IMR-90 (cell line): ENCODE results near the gene TWIST2.

ENCODE experiments used
- CHD1 ChIP-seq: IDR thresholded peaks from 2 replicates; pipeline ENCODE4 v1.6.1; 2012; ENCODE audit warnings: low read depth, low read length, improper control_type of control experiment
- FOS ChIP-seq: fragments of 150-350 bp; IDR thresholded peaks from 2 replicates; pipeline ENCODE4 v1.6.1; 2016; ENCODE audit warnings: low read depth, low read length
- MAZ ChIP-seq: IDR thresholded peaks from 2 replicates; pipeline ENCODE4 v1.6.1; 2012; ENCODE audit warnings: low read depth, mild to moderate bottlenecking, low read length, improper control_type of control experiment, moderate library complexity, borderline replicate concordance
- POLR2A ChIP-seq: IDR thresholded peaks from 2 replicates; pipeline ENCODE4 v1.6.1; 2012; ENCODE audit warnings: mild to moderate bottlenecking, low read depth, low read length
- RAD21 ChIP-seq: IDR thresholded peaks from 2 replicates; pipeline ENCODE4 v1.6.1; 2012; ENCODE audit warnings: low read length, improper control_type of control experiment
- TF ChIP-seq, protein P1 (sequence below): conservative IDR thresholded peaks from 2 replicates; pipeline ENCODE4 v1.5.1; 2012; ENCODE audit warnings: mild to moderate bottlenecking, low read depth, low read length, improper control_type of control experiment

DNA sequence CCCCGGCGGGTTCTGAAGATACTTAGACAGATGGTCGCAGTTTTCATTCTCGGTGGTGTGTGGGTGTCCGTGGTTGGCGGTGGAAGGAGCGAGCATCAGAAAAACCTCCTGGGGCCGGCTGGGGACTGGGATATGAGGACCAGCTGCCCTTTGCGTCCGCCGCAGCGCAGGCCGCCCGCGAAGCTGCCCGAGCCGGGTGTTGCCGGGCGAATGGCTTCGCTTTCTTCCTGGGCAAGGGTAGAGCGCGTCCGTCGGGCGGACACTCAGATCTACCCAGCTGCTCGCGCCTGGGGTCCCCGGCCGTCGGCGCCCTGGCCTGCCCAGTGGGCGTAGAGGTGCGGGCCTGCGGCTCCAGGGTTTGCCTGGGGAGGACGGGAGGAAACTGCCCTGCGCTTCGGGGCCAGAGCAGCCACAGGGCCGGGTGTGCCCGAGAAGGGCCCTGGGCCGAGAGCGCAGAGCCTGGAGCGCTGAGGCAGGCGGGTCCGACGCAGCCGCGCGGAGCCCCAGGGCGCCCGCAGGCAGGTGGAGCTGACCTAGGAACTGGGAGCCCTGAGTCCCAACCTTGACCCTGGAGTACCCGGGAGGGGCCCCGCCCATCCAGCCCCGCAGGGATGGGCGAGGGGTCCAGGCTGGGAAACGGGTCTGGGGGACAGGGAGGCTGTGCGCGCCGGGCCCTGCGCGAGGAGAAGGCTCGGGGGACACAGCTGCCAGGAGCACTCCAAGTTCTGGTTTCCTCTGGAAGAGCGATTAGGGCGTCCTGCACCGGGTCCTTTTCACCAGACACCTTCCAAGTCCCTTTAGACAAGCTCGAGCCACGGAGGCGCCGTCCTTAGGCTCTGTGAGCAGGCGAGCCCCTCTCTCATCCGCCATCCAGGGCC lies 1.3 kb downstream of the TWIST2 start:
- TF ChIP-seq, protein P1, sequence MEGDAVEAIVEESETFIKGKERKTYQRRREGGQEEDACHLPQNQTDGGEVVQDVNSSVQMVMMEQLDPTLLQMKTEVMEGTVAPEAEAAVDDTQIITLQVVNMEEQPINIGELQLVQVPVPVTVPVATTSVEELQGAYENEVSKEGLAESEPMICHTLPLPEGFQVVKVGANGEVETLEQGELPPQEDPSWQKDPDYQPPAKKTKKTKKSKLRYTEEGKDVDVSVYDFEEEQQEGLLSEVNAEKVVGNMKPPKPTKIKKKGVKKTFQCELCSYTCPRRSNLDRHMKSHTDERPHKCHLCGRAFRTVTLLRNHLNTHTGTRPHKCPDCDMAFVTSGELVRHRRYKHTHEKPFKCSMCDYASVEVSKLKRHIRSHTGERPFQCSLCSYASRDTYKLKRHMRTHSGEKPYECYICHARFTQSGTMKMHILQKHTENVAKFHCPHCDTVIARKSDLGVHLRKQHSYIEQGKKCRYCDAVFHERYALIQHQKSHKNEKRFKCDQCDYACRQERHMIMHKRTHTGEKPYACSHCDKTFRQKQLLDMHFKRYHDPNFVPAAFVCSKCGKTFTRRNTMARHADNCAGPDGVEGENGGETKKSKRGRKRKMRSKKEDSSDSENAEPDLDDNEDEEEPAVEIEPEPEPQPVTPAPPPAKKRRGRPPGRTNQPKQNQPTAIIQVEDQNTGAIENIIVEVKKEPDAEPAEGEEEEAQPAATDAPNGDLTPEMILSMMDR = no peak
- TF ChIP-seq FOS (no peak), RAD21 (no peak), POLR2A (no peak), CHD1 (0 out of 2 replicates have a peak, but pooled peaks have one; percentile 14), MAZ (no peak)
